Measurements from ENCODE around the gene BRSK1.

Gene BRSK1

DNA sequence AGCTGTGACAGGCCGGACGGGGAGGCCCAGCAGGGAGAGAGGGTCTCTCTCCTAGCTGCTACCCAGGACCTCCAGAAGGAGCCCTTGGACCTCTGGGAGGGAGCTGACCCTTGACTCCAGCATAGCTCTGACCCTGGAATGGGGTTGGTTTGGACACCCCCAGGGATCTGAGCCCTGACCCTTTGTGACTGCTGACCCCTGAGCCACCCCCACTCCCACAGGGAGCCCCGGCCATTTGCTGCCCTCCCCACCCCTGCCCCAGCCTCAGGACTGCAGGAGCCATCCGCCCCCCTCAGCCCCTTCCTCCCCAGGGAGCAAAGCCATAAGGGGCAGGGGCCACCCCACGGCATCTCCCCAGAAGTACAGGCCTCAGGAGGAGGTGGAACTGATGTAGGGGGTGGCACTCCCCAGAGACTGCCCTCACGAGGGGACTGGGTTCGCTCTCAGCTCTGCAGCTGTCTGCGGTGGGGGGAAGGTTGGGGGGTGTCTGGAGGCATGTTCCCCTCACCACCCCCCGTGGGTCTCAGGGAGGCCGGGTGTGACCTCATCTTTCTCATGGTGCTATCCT is 63.7 kb downstream of the BRSK1 start:
- TF ChIP-seq ZFX (IDR thresholded peaks at IDR 0.05): no peak
- TF ChIP-seq, protein P1, sequence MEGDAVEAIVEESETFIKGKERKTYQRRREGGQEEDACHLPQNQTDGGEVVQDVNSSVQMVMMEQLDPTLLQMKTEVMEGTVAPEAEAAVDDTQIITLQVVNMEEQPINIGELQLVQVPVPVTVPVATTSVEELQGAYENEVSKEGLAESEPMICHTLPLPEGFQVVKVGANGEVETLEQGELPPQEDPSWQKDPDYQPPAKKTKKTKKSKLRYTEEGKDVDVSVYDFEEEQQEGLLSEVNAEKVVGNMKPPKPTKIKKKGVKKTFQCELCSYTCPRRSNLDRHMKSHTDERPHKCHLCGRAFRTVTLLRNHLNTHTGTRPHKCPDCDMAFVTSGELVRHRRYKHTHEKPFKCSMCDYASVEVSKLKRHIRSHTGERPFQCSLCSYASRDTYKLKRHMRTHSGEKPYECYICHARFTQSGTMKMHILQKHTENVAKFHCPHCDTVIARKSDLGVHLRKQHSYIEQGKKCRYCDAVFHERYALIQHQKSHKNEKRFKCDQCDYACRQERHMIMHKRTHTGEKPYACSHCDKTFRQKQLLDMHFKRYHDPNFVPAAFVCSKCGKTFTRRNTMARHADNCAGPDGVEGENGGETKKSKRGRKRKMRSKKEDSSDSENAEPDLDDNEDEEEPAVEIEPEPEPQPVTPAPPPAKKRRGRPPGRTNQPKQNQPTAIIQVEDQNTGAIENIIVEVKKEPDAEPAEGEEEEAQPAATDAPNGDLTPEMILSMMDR (conservative IDR thresholded peaks at IDR 0.05): no peak
- H3K27ac ChIP-seq: no peak overlapping the region

DNA sequence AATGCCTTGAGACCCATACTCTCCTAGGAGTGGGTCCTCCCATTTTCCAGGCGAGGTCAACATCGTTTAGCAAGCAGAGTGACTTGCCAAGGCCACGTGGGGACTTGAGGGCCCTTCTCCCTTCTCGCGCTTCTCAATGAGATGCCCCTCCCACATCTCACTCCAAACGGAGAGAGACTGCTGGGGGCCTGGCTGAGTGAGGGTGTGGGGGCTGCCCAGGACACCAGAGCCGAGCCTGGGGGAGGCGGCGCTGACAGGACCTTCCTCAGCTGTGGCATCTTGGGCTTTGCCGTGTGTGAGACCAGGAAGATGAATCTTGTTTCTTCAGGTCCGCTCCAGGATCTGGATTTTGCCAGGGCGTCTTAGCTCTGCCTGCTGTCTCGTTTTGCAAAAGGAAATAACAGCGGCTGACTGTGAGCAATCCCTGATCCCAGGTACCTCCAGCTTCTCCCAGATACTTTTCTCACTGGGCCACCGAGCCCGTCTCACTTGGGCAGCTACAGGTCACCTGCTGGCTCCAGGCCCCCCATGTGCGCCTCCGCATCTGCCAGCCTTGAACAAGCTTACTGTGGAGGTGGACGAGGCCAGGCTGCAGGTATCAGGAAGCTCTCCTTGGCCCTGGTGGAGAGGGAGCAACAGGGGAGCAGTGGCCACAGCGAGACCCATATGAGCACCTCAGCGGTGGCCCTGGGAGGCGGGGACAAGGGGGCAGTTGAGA is 64.7 kb downstream of the BRSK1 start:
- TF ChIP-seq ZFX (IDR thresholded peaks at IDR 0.05): no peak
- TF ChIP-seq, protein P1 (conservative IDR thresholded peaks at IDR 0.05): no peak
- no peak overlapping the region for H3K27ac ChIP-seq

DNA sequence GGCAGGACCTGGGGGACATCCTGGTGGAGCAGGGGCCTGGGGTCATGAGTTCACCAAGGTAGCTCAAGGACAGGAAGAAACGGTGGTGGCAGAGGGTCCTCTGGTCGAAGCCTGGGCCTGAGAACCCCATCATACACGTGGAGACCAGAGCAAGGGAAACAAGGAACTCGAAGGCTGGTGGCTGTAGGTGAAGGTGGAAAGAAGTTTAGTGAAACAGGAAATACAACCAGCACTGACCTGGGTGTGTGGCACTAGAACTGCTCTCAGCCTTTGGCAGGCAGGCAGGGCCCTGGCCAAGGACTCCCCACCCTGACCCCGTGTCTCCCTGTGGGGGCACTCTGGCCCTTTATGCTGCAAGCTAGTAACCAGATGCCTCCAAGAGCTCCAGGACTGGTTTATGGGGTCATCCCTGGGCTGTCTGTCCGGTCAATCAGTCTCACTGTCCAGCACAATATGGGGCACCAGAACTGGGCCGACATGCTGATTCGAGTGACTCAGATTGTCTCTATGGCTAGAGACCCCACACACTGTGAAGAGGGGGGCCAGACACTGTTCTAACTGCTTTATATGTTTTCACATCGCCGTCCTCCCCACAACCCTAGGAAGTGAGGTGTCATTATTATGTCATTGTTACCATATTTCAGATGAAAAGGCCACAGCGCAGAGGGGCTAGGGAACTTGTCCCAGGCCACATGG is 67.0 kb downstream of the BRSK1 start:
- H3K27ac ChIP-seq: no peak overlapping the region
- TF ChIP-seq, protein P1 (conservative IDR thresholded peaks at IDR 0.05): no peak
- TF ChIP-seq ZFX (IDR thresholded peaks at IDR 0.05): no peak

DNA sequence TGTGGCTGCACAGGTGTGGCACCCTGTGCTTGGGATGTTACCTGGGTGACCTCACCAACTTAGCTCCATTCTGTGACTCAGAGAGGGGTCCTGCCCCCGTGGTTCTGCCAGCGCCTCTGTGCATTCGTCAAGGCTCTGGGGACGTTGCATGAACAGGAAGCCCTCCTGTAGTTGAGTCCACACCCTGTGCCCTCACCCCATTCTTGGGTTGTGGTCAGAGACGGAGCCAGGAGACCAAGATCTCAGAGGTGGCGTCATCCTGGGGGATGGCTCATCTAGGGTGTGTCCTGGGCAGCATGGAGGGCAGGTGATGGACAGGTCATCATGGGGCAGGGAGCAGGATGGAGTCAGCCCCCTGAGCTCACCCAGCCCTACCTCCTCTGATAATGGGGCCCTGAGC is 68.2 kb downstream of the BRSK1 start:
- TF ChIP-seq, protein P1 (conservative IDR thresholded peaks at IDR 0.05): no peak
- no peak for TF ChIP-seq ZFX (IDR thresholded peaks at IDR 0.05)
- no peak overlapping the region for H3K27ac ChIP-seq

DNA sequence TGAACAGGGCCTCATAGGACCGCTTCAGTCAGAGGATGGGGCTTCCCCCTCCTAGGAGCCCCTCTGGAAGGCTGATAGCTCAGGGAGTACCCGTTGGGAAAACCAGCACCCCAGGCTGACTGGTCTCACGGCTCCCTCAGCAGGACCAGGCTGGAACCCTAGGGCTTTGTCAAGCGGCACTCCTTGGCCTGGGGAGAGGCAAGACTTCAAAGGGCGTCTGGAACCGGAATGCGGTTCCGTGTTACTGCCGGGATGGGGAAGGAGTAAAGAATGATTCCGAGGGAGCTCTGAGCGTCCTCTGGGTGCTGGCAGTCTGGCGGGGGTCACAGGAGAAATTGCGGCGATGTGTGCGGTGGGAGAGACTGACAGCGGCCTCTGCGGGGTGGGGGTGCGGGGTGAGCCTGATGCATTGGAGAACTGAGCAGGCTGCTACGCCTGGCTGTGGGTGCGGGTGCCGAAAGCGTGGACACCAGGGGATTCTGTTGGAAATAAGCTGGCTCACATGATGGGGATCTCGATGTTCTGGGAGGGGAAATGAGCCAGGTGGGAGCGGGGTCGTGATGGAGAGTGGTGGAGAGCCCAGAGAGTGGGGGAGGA is 68.8 kb downstream of the BRSK1 start:
- no peak overlapping the region for H3K27ac ChIP-seq
- TF ChIP-seq, protein P1 (conservative IDR thresholded peaks at IDR 0.05): no peak
- TF ChIP-seq ZFX (IDR thresholded peaks at IDR 0.05): no peak

DNA sequence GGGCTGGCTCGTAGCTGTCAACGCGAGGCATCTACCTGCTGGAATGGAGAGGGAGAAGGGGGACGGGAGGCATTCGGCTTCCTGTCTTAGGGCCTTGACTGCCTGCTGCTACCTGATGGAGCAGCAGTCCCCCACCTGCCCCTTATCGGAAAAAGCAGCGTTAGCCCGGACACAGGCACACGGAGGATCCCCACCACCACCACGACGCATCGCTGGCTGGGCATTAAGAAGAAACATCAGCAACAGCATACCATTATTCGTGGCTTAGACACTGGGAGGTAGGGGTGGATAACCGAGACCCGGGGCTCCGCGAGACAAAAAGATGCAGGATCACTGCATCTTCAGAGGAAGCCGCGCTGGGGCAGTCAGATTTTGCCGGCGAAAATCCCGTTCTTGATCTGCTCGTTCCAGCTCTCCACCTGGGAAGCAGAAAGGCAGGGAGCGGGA is 69.6 kb downstream of the BRSK1 start:
- TF ChIP-seq, protein P1 (conservative IDR thresholded peaks at IDR 0.05): no peak
- TF ChIP-seq ZFX (IDR thresholded peaks at IDR 0.05): no peak
- no peak overlapping the region for H3K27ac ChIP-seq

Data from C4-2B (cell line).